Immature natural killer cell (primary cell): ENCODE measurements around the gene RABEP2. TPM values are rescaled to one million over a fixed set of nuclear protein-coding genes. Genes with fewer than 3 reads are reported as not detected.
"Not testable (repeated sequence)": the region's sequence is repeated elsewhere in the genome, so short reads cannot be mapped to it uniquely, and the experiment has no call there.

ENCODE experiments used
- DNase-seq, 3 donors: peaks; one replicate each; pipeline ENCODE4 v3.0.0; 2022; ENCODE audit warnings: mixed read lengths in 1 of 3
- H3K27ac Mint-ChIP-seq, 6 donors: one replicate each; pipeline ENCODE4 v1.8.0; 2020; ENCODE audit warnings: mixed read lengths in 6 of 6, mild to moderate bottlenecking in 5 of 6, inconsistent platforms in 4 of 6, moderate library complexity in 3 of 6
- H3K27me3 Mint-ChIP-seq, 3 donors: one replicate each; pipeline ENCODE4 v1.8.0; 2020 to 2021; ENCODE audit warnings: low read depth in 3 of 3, mild to moderate bottlenecking in 3 of 3, mixed read lengths in 3 of 3, moderate library complexity in 3 of 3, inconsistent platforms in 1 of 3
- H3K36me3 Mint-ChIP-seq, 3 donors: one replicate each; pipeline ENCODE4 v1.8.0; 2020; ENCODE audit warnings: mixed read lengths in 3 of 3, inconsistent platforms in 2 of 3, mild to moderate bottlenecking in 2 of 3
- H3K4me1 Mint-ChIP-seq, 2 donors: one replicate each; pipeline ENCODE4 v1.8.0; 2020; ENCODE audit warnings: inconsistent platforms in 2 of 2, mild to moderate bottlenecking in 2 of 2, mixed read lengths in 2 of 2, moderate library complexity in 1 of 2
- H3K4me3 Mint-ChIP-seq, 5 donors: one replicate each; pipeline ENCODE4 v1.8.0; 2020; ENCODE audit warnings: mild to moderate bottlenecking in 5 of 5, mixed read lengths in 5 of 5, inconsistent platforms in 3 of 5, moderate library complexity in 3 of 5
- H3K9me3 Mint-ChIP-seq, 6 donors: one replicate each; pipeline ENCODE4 v1.8.0; 2020; ENCODE audit warnings: mild to moderate bottlenecking in 6 of 6, mixed read lengths in 6 of 6, inconsistent platforms in 4 of 6, moderate library complexity in 3 of 6
- polyA plus RNA-seq, 3 donors: library from polyadenylated mRNA; unstranded; fragments of 300-500 nt; fragmentation: Illumina TruSeq; gene quantifications; one replicate each; pipeline ENCODE4 v1.2.3, GENCODE V29; 2021

RABEP2 gene
- polyA plus RNA-seq, 3 donors from 2014 or later: 6.3 to 13.9 (median 9.6) TPM

DNA sequence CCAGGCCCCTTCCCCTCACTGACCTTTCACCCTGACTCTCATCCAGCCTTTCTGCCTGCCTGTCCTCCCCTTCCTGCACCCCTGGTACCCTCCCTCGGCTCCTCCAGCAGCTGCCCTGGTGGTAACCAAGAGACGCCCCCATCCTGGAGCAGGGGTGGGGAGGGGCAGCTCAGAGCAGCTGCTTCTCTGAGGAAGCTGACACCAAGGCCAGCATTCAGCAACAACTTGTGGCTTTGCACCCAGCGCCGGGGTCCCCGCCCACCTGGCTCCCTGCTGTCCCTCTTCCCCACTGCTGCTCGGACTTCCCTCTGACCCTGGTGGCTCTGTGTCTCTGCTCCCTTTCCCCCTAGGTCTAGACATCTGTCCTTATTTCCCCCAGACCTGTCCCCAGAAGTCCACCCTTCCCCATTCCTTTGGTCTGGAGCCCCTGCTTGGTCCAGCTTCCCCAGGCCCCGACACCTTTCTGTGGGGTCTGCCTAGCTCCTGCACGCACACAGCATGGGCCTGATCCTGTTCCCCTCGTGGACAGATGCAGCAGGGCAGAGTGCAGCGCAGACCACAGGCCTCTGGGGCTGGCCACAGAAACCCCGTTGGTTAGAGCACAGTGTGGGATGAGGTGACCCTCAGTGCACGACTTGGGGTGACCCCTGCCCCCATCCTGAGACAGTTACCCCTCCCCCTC lies 47.9 kb downstream of the RABEP2 start:
- peaks cover 0 to 6% (median 1%) of the 10 kb centered on the region in 3 donors for H3K27me3 Mint-ChIP-seq
- peaks cover 18 to 19% of the 10 kb centered on the region in 2 donors for H3K4me1 Mint-ChIP-seq
- no peak for DNase-seq
- H3K4me3 Mint-ChIP-seq: no peak overlapping the region
- H3K36me3 Mint-ChIP-seq: no peaks in the 10 kb centered on the region
- no peak overlapping the region for H3K27ac Mint-ChIP-seq
- H3K9me3 Mint-ChIP-seq: no peaks in the 10 kb centered on the region

GRCh38 chr16:28876019-28876659 lies 48.9 kb downstream of the RABEP2 start:
- Mint-ChIP-seq H3K4me3 (no peak overlapping the region), H3K9me3 (no peaks in the 10 kb centered on the region), H3K27me3 (peaks cover 0 to 6% (median 1%) of the 10 kb centered on the region in 3 donors), H3K4me1 (peaks cover 14 to 17% of the 10 kb centered on the region in 2 donors), H3K27ac (peak overlapping the region in 1 of 6 donors; percentile 76), H3K36me3 (no peaks in the 10 kb centered on the region)
- DNase-seq: no peak

DNA sequence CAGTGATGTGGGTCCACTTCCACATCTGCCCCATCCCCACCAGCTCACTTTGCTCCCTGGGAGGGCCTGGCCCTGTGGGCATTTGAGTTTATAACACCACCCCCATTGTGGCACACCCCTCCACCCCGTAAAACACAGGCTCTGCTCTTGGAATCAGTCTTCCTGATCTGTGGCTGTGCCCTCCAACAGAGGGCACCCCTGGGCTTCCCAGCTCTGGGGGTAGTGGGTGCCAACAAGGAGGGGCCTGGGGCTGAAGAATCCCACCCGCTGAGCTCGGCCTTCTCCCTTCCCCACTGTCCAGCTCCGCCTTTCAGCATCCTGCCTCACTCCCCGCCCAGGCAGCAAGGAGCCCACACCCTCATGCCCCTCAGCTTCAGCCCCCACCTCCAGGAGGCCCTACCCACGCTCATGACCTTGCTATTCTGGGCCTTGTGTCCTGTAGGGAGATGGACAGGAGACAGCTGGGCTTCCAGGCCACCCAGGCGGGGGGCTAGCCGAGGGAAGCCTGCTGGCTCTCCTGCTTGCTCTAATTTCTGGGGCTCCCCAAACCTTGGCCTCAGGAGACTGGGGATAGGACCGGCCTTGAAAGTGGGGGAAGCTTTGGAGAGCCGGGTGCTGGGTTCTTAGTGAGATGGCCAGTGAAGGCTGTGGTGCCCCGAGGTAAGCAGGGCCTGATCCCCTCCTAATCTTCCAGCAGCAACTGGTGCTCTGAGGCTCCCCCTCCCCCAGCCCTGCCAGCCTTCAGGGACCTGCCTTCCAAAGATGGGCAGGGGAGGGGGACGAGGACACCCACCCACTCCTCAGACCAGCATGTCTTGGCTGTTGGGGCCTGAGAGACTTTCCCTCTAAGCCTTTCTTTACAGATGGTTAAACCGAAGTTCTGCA lies 49.7 kb downstream of the RABEP2 start:
- peaks cover 0 to 1% (median 1%) of the 10 kb centered on the region in 3 donors for H3K36me3 Mint-ChIP-seq
- no peaks in the 10 kb centered on the region for H3K9me3 Mint-ChIP-seq
- no peak overlapping the region for H3K4me3 Mint-ChIP-seq

GRCh38 chr16:28874406-28874805 lies 50.6 kb downstream of the RABEP2 start:
- no peaks in the 10 kb centered on the region for H3K9me3 Mint-ChIP-seq
- H3K27me3 Mint-ChIP-seq: peaks cover 0 to 6% (median 1%) of the 10 kb centered on the region in 3 donors
- H3K27ac Mint-ChIP-seq: no peak overlapping the region
- H3K4me3 Mint-ChIP-seq: no peak overlapping the region
- H3K36me3 Mint-ChIP-seq: peaks cover 0 to 11% (median 9%) of the 10 kb centered on the region in 3 donors
- peaks cover 6 to 10% of the 10 kb centered on the region in 2 donors for H3K4me1 Mint-ChIP-seq
- DNase-seq: no peak

More for the DNA sequence above, 49.7 kb downstream of the RABEP2 start:
- Mint-ChIP-seq H3K4me1 (peaks cover 6 to 12% of the 10 kb centered on the region in 2 donors), H3K27ac (no peak overlapping the region), H3K27me3 (peaks cover 0 to 6% (median 1%) of the 10 kb centered on the region in 3 donors)
- no peak for DNase-seq

DNA sequence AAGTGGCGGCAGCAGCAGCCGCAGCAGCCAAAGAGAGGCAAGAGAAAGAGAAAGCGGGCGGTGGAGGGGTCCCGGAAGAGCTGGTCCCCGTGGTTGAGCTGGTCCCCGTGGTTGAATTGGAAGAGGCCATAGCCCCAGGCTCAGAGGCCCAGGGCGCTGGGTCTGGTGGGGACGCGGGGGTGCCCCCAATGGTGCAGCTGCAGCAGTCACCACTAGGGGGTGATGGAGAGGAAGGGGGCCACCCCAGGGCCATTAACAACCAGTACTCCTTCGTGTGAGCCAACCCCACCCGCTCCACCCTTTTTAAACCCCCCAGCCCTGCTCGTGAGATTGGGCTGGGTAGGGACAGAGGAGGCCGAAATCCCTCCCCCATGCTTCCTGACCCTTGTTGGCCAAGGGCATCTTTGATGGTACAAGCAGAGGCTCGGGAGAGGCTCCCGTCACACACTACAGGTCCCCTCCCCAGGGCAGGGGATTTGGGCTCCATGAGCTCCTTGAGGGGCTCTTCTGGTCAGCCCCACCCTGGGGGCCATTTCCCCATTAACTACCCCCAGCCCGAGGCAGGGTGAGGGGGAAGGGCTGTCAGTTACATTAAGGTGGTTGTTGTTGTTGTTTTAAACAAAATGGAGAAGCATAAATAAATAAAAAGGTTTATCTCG lies 51.4 kb downstream of the RABEP2 start:
- no peak overlapping the region for H3K27ac Mint-ChIP-seq
- peaks cover 0 to 17% (median 9%) of the 10 kb centered on the region in 3 donors for H3K36me3 Mint-ChIP-seq
- H3K4me1 Mint-ChIP-seq: peaks cover 0 to 5% of the 10 kb centered on the region in 2 donors
- H3K9me3 Mint-ChIP-seq: no peaks in the 10 kb centered on the region
- peak; percentile 57 to 67 (median 57) for DNase-seq
- peaks cover 0 to 6% (median 1%) of the 10 kb centered on the region in 3 donors for H3K27me3 Mint-ChIP-seq
- no peak overlapping the region for H3K4me3 Mint-ChIP-seq

- no peak for DNase-seq
- no peak overlapping the region for H3K4me3 Mint-ChIP-seq
- no peaks in the 10 kb centered on the region for H3K9me3 Mint-ChIP-seq
- peaks cover 0 to 4% of the 10 kb centered on the region in 2 donors for H3K4me1 Mint-ChIP-seq
- no peak overlapping the region for H3K27ac Mint-ChIP-seq
- H3K36me3 Mint-ChIP-seq: peaks cover 0 to 17% (median 9%) of the 10 kb centered on the region in 3 donors
- H3K27me3 Mint-ChIP-seq: peaks cover 0 to 6% (median 1%) of the 10 kb centered on the region in 3 donors
These were observed 52.1 kb downstream of the RABEP2 start for GRCh38 chr16:28872952-28873351.

DNA sequence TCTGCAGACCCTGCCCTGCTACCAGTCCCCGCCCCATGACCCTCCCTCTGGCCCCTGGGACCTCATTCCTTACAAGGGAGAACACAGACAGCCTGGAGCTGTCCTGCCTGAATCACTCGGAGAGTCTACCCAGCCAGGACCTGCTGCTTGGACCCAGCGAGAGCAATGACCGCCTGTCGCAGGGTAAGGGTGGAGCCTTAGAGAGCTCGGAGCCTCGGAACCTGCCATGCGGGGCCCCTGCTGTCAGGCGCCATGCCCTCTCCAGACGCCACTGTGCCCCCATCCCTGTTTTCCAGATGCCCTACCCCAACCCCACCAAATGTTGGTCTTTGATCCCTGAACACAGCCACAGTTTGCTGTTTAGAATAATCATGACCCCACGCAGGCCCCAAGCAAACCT lies 55.8 kb downstream of the RABEP2 start:
- Mint-ChIP-seq H3K9me3 (peaks cover 0 to 1% (median 0%) of the 10 kb centered on the region in 6 donors), H3K4me3 (no peak overlapping the region), H3K36me3 (peaks cover 0 to 17% (median 9%) of the 10 kb centered on the region in 3 donors), H3K27ac (no peak overlapping the region), H3K4me1 (peaks cover 14 to 15% of the 10 kb centered on the region in 2 donors), H3K27me3 (peaks cover 0 to 5% (median 5%) of the 10 kb centered on the region in 3 donors)
- no peak for DNase-seq

DNA sequence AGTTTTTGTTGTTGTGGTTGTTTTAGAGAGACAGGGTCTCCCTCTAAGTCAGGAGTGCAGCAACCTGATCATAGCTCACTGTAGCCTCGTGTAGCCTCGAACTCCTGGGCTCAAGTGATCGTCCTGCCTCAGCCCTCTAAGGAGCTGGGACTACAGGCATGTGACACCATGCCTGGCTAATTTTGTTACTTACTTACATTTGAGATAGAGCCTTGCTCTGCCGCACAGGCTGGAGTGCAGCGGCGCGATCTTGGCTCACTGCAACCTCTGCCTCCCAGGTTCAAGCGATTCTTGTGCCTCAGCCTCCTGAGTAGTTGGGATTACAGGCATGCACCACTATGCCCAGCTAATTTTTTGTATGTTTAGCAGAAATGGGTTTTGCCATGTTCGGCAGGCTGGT lies 57.4 kb downstream of the RABEP2 start:
- peaks cover 0 to 17% (median 9%) of the 10 kb centered on the region in 3 donors for H3K36me3 Mint-ChIP-seq
- not testable (repeated sequence) for H3K27me3 Mint-ChIP-seq, H3K9me3 Mint-ChIP-seq, DNase-seq, H3K27ac Mint-ChIP-seq, H3K4me3 Mint-ChIP-seq
- peaks cover 22 to 24% of the 10 kb centered on the region in 2 donors for H3K4me1 Mint-ChIP-seq

DNA sequence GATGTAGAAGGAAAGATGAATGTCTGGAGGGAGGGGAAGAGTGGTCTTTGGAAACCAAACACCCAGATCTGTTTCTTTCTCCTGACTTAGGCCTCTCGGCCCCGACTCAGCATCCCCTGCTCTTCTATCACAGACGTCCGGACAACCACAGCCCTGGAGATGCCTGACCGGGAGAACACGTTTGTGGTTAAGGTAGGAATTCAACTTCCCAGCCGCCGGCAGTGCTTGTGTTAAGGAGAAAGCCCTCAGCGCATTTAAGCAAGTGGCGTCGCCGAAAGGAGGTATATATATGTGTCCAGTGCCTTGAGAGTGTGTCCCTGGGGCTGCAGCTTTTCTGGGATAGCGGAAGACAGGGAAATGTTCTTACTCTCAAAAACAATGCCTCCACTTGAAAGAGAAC lies 57.8 kb downstream of the RABEP2 start:
- H3K9me3 Mint-ChIP-seq: peaks cover 0 to 1% (median 0%) of the 10 kb centered on the region in 6 donors
- H3K27me3 Mint-ChIP-seq: peaks cover 0 to 3% (median 2%) of the 10 kb centered on the region in 3 donors
- peak overlapping the region in 2 of 6 donors; percentile 50 to 62 for H3K27ac Mint-ChIP-seq
- peaks cover 22 to 24% of the 10 kb centered on the region in 2 donors for H3K4me1 Mint-ChIP-seq
- peaks cover 0 to 17% (median 9%) of the 10 kb centered on the region in 3 donors for H3K36me3 Mint-ChIP-seq
- no peak for DNase-seq
- H3K4me3 Mint-ChIP-seq: peak overlapping the region in 1 of 5 donors; percentile 29

DNA sequence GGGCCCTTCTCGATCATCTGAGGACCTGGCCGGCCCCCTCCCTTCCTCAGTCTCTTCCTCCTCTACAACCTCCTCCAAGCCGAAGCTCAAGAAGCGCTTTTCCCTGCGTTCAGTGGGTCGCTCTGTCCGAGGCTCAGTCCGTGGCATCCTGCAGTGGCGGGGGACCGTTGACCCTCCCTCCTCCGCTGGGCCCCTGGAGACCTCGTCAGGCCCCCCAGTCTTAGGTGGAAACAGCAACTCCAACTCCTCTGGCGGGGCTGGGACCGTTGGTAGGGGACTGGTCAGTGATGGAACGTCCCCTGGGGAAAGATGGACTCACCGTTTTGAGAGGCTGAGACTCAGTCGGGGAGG lies 58.6 kb downstream of the RABEP2 start:
- peaks cover 0 to 1% (median 0%) of the 10 kb centered on the region in 6 donors for H3K9me3 Mint-ChIP-seq
- H3K27ac Mint-ChIP-seq: peak overlapping the region in 2 of 6 donors; percentile 48 to 61
- H3K27me3 Mint-ChIP-seq: peaks cover 0 to 3% (median 2%) of the 10 kb centered on the region in 3 donors
- DNase-seq: no peak
- no peak overlapping the region for H3K4me3 Mint-ChIP-seq
- H3K36me3 Mint-ChIP-seq: peaks cover 0 to 17% (median 9%) of the 10 kb centered on the region in 3 donors
- H3K4me1 Mint-ChIP-seq: peaks cover 22 to 24% of the 10 kb centered on the region in 2 donors

DNA sequence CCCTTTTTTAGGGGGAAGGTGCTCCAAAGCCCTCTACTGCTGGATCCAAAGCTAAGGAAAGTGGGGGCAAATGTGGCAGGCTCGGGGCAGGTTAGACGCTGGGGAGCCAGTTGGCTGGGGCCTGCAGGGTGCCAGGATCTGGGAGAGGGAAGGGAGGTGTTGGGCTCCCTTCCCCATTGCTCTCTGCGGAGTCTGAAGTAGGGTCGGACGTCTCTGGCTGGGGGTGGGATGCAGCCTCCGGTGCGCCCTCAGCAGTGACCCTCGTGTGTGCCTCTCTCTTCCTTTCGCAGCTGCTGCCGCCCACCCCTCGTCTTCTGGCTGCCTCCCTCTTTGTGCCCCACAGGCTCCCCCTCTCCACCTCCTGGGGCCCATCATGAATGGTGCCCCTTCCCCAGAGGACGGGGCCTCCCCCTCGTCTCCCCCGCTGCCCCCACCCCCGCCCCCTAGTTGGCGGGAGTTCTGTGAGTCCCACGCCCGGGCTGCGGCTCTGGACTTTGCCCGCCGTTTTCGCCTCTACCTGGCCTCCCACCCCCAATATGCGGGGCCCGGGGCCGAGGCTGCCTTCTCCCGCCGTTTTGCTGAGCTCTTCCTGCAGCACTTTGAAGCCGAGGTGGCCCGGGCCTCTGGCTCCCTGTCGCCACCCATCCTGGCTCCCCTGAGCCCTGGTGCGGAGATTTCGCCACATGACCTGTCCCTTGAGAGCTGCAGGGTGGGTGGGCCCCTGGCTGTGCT lies 59.1 kb downstream of the RABEP2 start:
- Mint-ChIP-seq H3K27ac (peak overlapping the region in 1 of 6 donors; percentile 95), H3K9me3 (peaks cover 0 to 1% (median 0%) of the 10 kb centered on the region in 6 donors), H3K27me3 (peaks cover 0 to 3% (median 2%) of the 10 kb centered on the region in 3 donors), H3K4me1 (peaks cover 22 to 24% of the 10 kb centered on the region in 2 donors), H3K4me3 (no peak overlapping the region), H3K36me3 (peaks cover 0 to 17% (median 9%) of the 10 kb centered on the region in 3 donors)
- DNase-seq: no peak

- H3K27me3 Mint-ChIP-seq: peaks cover 0 to 3% (median 2%) of the 10 kb centered on the region in 3 donors
- no peak for DNase-seq
- peaks cover 0 to 1% (median 0%) of the 10 kb centered on the region in 6 donors for H3K9me3 Mint-ChIP-seq
- peaks cover 22 to 24% of the 10 kb centered on the region in 2 donors for H3K4me1 Mint-ChIP-seq
- H3K27ac Mint-ChIP-seq: peak overlapping the region; percentile 73 to 99 (median 94)
- peak overlapping the region; percentile 98 to 99 (median 98) for H3K4me3 Mint-ChIP-seq
- H3K36me3 Mint-ChIP-seq: peaks cover 0 to 14% (median 5%) of the 10 kb centered on the region in 3 donors
These were observed 59.9 kb downstream of the RABEP2 start for GRCh38 chr16:28865001-28865688.
